Erythroblast (primary cell): ENCODE measurements around the gene OLFM2.

Experiments used
- GATA1 ChIP-seq: IDR thresholded peaks from 2 replicates; pipeline ENCODE4 v1.6.1; 2011; ENCODE audit warnings: low read depth, mild to moderate bottlenecking, control low read depth, low read length, moderate library complexity
- POLR2A ChIP-seq: IDR thresholded peaks from 2 replicates; pipeline ENCODE4 v1.6.1; 2011; ENCODE audit warnings: mild to moderate bottlenecking, low read length

DNA sequence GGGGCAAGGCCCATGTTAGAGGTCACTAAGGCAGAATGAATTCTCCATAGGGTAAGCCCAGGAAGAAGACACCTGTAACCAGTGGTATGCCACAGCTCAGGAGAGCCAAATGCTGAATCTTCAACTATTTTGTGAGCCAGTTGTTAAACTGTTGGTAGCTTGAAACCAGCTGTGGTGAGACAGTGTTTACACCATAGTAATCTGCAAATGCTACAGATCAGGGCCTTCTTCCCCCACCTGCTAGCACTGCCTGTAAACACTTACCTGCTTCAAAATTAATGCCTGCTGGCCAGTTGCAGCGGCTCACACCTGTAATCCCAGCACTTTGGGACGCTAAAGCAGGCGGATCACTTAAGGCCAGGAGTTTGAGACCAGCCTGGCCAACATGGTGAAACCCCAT is 129.5 kb downstream of the OLFM2 start:
- no peak for TF ChIP-seq POLR2A
- no peak for TF ChIP-seq GATA1
